RWPE1 (cell line): Measurements from ENCODE around the gene MRC1.

Experiments used
- CTCF ChIA-PET: fragments of 350-600 bp; sonication (Branson Sonifier 250); formaldehyde crosslinking; extraction: SDS; loops from one replicate; lab custom pipeline; 2021; lab: Yijun Ruan, JAX
- POLR2A ChIA-PET: fragments of 400-600 bp; formaldehyde crosslinking; extraction: SDS; loops from one replicate; lab custom pipeline; 2020; ENCODE audit warnings: antibody characterized with exemption; ENCODE audit not compliant: low non-redundant PET; lab: Yijun Ruan, JAX
- DNase-seq: peaks from one replicate; pipeline ENCODE4 v3.0.0; 2012; ENCODE audit warnings: low spot score
- H3K27ac ChIP-seq: fragments of 450-650 bp; 2 replicates; pipeline ENCODE4 v1.5.1; 2017
- CTCF ChIP-seq: fragments of 450-650 bp; conservative IDR thresholded peaks from 2 replicates; pipeline ENCODE4 v1.5.1; 2017; ENCODE audit warnings: low read depth, mild to moderate bottlenecking

MRC1 gene

GRCh38 chr10:17883621-17884020, 74.5 kb downstream of the MRC1 start:
- POLR2A ChIA-PET, result no interaction called here
- H3K27ac ChIP-seq, result no peak overlapping the region
- CTCF ChIA-PET, result no interaction called here
- no peak for DNase-seq
- no peak for TF ChIP-seq CTCF

- TF ChIP-seq CTCF, result no peak
- ChIA-PET POLR2A (no interaction called here), CTCF (no interaction called here)
- no peak overlapping the region for H3K27ac ChIP-seq
- DNase-seq, result no peak
Observed at GRCh38 chr10:17888189-17888588, 79.0 kb downstream of the MRC1 start.

GRCh38 chr10:17891435-17891834, 82.3 kb downstream of the MRC1 start:
- no peak overlapping the region for H3K27ac ChIP-seq
- ChIA-PET CTCF (interaction anchor here (0.6 kb wide), 1 partner anchor 445 kb away, joined by 3 read pairs; no protein-coding TSS in a partner anchor), POLR2A (no interaction called here)
- TF ChIP-seq CTCF, result no peak
- DNase-seq, result no peak

- ChIA-PET POLR2A (no interaction called here), CTCF (no interaction called here)
- H3K27ac ChIP-seq, result no peak overlapping the region
Observed at GRCh38 chr10:17904564-17904963, 95.4 kb downstream of the MRC1 start.

GRCh38 chr10:17905491-17905890, 96.3 kb downstream of the MRC1 start:
- ChIA-PET POLR2A (no interaction called here), CTCF (no interaction called here)
- DNase-seq, result peak; percentile 15
- no peak for TF ChIP-seq CTCF
- no peak overlapping the region for H3K27ac ChIP-seq

More at GRCh38 chr10:17904564-17904963, 95.4 kb downstream of the MRC1 start:
- no peak for DNase-seq
- TF ChIP-seq CTCF, result no peak

- no peak for TF ChIP-seq CTCF
- no peak overlapping the region for H3K27ac ChIP-seq
- ChIA-PET POLR2A (no interaction called here), CTCF (interaction anchor here (0.6 kb wide), 1 partner anchor 307 kb away, joined by 3 read pairs; no protein-coding TSS in a partner anchor)
- no peak for DNase-seq
Observed at GRCh38 chr10:17906002-17906401, 96.9 kb downstream of the MRC1 start.
